K562 (cell line): Measurements from ENCODE around the gene ARHGAP4. TPM values are rescaled to one million over a fixed set of nuclear protein-coding genes. Genes with fewer than 3 reads are reported as not detected.

Experiments used
- BHLHE40 ChIP-seq: IDR thresholded peaks from 2 replicates; pipeline ENCODE4 v1.6.1; 2011; ENCODE audit warnings: low read length, improper control_type of control experiment
- DPF2 ChIP-seq: fragments of 450-650 bp; IDR thresholded peaks from 2 replicates; pipeline ENCODE4 v1.6.1; 2016
- GTF2B ChIP-seq: IDR thresholded peaks from 2 replicates; pipeline ENCODE4 v1.6.1; 2011; ENCODE audit not compliant: insufficient read length; ENCODE audit errors: extremely low read depth
- MAZ ChIP-seq, 2 experiments: fragments of 450-650 bp in 1 of 2; sonication (generic) in 1 of 2; formaldehyde crosslinking; IDR thresholded peaks in 1 of 2; conservative IDR thresholded peaks in 1 of 2; 2 replicates each; pipeline versions ENCODE4 v1.4.0 to v1.5.0; 2020; ENCODE audit warnings: mild to moderate bottlenecking in 1 of 2, missing genetic modification reagents in 1 of 2
- NEUROD1 ChIP-seq: fragments of 150-350 bp; IDR thresholded peaks from 2 replicates; pipeline ENCODE4 v1.6.1; 2014; ENCODE audit warnings: borderline replicate concordance, low read length, low read depth; ENCODE audit not compliant: partially characterized antibody
- SRSF1 ChIP-seq: fragments of 200-400 bp; formaldehyde crosslinking; IDR thresholded peaks from 2 replicates; pipeline ENCODE4 v1.6.1; 2017; ENCODE audit warnings: mild to moderate bottlenecking, low read depth, low read length, moderate library complexity
- TCFL5 ChIP-seq: fragments of 250-450 bp; sonication (Bioruptor Pico); conservative IDR thresholded peaks from 2 replicates; pipeline ENCODE4 v1.6.1; 2021; ENCODE audit warnings: mild to moderate bottlenecking, moderate library complexity, matching md5 sums
- THAP12 ChIP-seq: fragments of 250-450 bp; sonication (Bioruptor Pico); IDR thresholded peaks from 2 replicates; pipeline ENCODE4 v1.9.0; 2021; ENCODE audit warnings: mild to moderate bottlenecking, inconsistent platforms
- TSHZ1 ChIP-seq: fragments of 250-450 bp; sonication (Bioruptor Pico); IDR thresholded peaks from 2 replicates; pipeline ENCODE4 v1.4.0; 2020; ENCODE audit warnings: mild to moderate bottlenecking, moderate library complexity
- ZBTB17 ChIP-seq: fragments of 450-650 bp; formaldehyde crosslinking; IDR thresholded peaks from 2 replicates; pipeline ENCODE4 v1.4.0; 2020; ENCODE audit warnings: mild to moderate bottlenecking
- ZEB2 ChIP-seq: fragments of 450-650 bp; IDR thresholded peaks from 2 replicates; pipeline ENCODE4 v1.6.1; 2016
- ZNF445 ChIP-seq: fragments of 250-450 bp; sonication (Bioruptor Pico); IDR thresholded peaks from 2 replicates; pipeline ENCODE4 v1.4.0; 2020; ENCODE audit warnings: low read depth, mild to moderate bottlenecking, moderate library complexity
- ZNF780A ChIP-seq: fragments of 250-450 bp; sonication (Bioruptor Pico); IDR thresholded peaks from 2 replicates; pipeline ENCODE4 v1.5.0; 2021; ENCODE audit warnings: mild to moderate bottlenecking
- ZNF830 ChIP-seq: fragments of 250-450 bp; sonication (Bioruptor Pico); IDR thresholded peaks from 2 replicates; pipeline ENCODE4 v1.5.0; 2021; ENCODE audit warnings: mild to moderate bottlenecking
- polyA plus RNA-seq, 8 experiments: library from polyadenylated mRNA; depleted of rRNA in 4 of 8; stranded (reverse) in 5 of 8; unstranded in 3 of 8; fragments of >200 nt; fragmentation: Nextera tagmentation in 2 of 8; fragmentation: Illumina TruSeq in 1 of 8; extraction: Ambion mirVana in 2 of 8; extraction: Trizol in 1 of 8; gene quantifications; 2 replicates each; pipeline versions ENCODE4 v1.2.1 to v1.2.3, GENCODE V29; 2011 to 2014; ENCODE audit warnings: inconsistent platforms in 1 of 8, missing spikeins in 1 of 8
- total RNA-seq, 7 experiments: library from RNA; depleted of rRNA in 6 of 7; stranded (reverse); fragments of >200 nt in 6 of 7; fragmentation: Illumina TruSeq in 2 of 7; extraction: Trizol in 2 of 7; gene quantifications; 2 replicates each; pipeline versions ENCODE4 v1.2.1 to v1.2.3, GENCODE V29; 2011 to 2021; ENCODE audit warnings: low replicate concordance in 1 of 7

ARHGAP4 gene
- total and polyA plus RNA-seq, 9 of the 15 experiments (the other 6 are each of a cell fraction or from before 2014, with no cell fraction given) = 0.30 to 81.8 (median 13.5) TPM

- TF ChIP-seq NEUROD1 (no peak), TCFL5 (CRISPR knock-in tag) (no peak), TSHZ1 (CRISPR knock-in tag) (no peak), MAZ (CRISPR knock-in tag; conservative IDR thresholded peaks at IDR 0.05 in 1 of 2, IDR thresholded peaks at IDR 0.05 in 1 of 2) (peak; percentile 28 to 99; a peak in 2 of 4 replicates), SRSF1 (no peak), GTF2B (no peak), ZEB2 (no peak), ZBTB17 (CRISPR knock-in tag) (no peak), ZNF780A (CRISPR knock-in tag) (no peak), DPF2 (no peak), BHLHE40 (no peak), THAP12 (CRISPR knock-in tag) (no peak), ZNF830 (no peak), ZNF445 (no peak)
Observed at GRCh38 chrX:153875391-153876111, 50.5 kb downstream of the ARHGAP4 start (continued).
